ENCODE measurements around the gene CSHL1.

CSHL1 gene

DNA sequence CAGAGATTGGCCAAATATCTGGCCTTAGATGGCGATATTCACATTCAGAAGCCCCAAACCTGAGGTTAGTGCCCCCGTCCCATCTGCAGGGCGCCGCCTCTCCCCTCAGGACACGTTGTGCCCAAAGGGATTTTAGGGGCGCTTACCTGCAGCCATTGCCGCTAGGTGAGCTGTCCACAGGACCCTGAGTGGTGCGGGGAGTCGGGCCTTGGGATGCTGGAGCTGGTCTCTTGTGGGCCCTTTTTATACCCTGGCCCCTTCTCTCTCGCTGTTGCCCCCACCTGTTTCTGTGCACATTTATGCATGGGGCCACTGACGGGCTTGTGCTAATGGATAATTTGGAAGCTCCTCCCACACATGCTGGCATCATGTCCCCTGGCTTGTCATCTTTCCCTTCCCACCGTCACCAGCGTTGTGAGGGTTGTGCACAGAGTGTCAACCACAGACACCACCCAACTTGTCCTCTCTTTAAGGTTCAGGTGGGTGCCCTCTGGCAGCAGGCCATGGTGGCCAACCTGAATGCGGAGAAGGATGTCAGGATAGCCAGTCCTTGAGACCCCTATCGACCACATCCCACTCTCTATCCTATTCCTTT is at the start of gene CSHL1:
Gene CSHL1, minus strand, starts transcription at position 218 of the 595 bp plus-strand sequence. Its CDS starts 62 bp downstream, at position 156.
- no peak for DNase-seq

DNA sequence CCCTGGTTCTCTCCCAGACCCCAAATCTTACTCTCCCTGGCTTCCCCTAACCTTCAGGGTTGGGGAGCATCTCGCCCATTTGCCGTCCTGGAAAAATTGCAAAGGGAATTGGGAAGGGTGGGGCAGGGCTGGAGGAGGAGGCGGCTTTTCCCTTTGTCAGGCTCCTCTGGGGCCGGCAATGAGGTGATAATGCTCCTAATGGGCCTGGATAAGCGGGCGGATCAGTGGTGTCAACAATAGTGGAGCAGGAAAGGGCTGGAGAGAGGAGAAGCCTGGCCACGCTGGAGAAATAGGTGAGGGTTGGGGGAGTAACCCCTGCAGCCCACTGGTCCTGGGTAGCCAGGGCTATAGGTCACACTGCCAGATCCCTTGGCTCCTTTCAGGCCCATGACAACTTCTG is 49.4 kb upstream of the CSHL1 start:
- DNase-seq: no peak

GRCh38 chr17:63960006-63960405 is 48.9 kb upstream of the CSHL1 start:
- DNase-seq: no peak

DNA sequence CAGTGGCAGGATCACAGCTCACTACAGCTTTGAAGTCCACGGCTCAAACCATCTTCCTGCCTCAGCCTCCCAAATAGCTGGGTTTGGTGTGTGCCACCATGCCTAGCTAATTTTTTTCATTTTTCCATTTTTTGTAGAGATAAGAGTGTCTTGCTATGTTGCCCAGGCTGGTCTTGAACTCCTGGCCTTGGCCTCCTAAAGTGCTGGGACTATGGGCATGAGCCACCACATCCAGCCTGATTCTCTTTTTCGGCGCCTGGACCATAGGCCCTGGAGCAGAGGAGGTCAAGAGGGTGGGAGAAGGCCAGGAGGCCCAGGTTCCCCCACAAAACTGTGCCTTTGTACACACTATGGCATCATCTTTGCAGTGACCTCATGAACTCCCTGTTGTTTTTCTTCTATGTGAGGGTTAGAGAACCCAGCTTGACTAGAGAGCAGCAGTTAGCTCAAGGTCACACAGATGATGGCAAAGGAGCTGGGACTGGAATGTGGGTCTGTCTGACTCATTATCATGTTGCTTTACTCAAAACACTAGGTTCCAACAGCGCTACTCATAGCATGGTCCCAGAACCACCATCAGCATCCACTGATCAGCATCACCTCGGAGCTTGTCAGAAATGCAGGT is 45.4 kb upstream of the CSHL1 start:
- DNase-seq: no peak

- no peak for DNase-seq
These were observed 44.7 kb upstream of the CSHL1 start for GRCh38 chr17:63955791-63956190.

- no peak for DNase-seq
These were observed 44.2 kb upstream of the CSHL1 start for GRCh38 chr17:63955232-63955631.

DNA sequence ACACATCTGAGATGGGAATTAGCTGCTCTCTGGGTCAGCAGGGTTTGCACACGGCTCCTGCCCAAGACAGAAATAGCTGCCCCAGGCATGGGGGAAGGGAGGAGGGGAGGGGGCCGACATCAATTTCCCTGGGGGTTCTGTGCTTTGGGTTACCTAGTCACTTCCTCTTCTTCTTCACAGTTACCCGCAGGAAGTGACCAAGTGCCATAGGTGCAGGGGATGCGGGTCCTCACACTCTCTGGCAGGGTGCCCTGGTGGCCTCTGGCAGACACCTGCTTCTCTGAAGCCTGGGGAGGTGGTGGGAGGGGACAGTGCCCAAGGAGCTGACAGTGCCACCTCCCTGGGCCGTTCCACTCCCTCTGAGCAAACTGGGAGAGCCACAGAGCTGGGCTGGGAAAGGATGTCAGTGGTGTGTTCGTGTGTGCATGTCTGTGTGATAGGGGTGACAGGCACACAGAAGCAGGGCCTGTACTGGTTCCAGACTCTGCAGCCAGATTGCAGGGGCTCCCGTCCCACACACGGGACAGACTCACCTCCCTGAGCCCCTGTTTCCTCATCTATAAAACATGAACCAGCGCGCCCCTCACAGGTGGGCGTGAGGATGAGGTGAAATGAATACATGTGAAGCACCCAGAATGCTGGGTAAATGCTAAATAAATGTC is 43.5 kb upstream of the CSHL1 start:
- DNase-seq: no peak

DNA sequence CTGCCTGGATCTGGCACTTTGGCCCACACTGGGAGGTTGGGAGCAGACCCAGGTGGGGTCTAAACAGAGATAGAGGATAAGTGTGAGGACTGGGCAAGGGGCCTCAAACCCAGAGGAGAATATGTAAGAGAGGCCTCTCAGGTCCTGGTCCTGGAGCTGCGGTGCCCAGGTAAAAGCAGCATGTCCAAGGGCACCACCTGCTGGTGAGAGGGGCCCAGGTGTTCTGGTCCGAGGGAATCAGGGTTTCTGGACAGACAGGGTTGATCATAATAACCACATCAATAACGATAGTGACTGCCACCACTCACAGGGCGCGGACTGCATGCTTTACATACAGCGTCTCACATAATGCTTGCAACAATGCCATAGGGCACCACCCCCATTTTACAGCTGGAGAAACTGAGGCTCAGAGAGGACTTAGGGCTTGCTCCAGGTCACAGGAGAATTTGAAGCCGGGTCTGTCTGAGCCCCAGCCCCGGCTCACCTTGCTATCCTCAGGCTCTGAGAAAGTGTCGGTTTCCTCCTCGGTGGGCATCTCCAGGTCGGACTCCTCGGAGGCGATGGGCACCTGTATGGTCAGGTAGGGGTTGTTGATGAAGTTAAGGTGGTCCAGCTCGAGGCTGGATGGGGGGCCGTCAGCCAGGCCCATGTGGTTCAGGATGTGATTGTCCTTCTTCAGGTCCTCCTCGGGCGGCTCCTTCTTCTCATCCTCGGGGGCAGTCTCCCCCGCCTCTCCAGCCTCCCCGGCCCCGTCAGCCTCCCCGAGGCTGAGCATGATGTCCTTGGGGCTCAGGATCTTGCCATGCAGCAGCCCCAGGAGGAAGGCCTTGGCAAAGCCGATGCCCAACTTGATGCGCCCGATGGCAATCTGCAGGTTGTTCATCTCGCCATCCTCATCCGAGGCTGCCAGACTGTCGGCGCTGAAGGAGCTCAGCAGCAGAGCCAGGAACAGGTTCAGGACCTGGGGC is 40.2 kb upstream of the CSHL1 start:
- DNase-seq: no peak

- no peak for DNase-seq
These were observed 38.7 kb upstream of the CSHL1 start for GRCh38 chr17:63949576-63950250.

- no peak for DNase-seq
These were observed 37.5 kb upstream of the CSHL1 start for GRCh38 chr17:63948521-63948920.

GRCh38 chr17:63947711-63948330 is 36.8 kb upstream of the CSHL1 start:
- no peak for DNase-seq

GRCh38 chr17:63946440-63947363 is 35.6 kb upstream of the CSHL1 start:
- no peak for DNase-seq

DNA sequence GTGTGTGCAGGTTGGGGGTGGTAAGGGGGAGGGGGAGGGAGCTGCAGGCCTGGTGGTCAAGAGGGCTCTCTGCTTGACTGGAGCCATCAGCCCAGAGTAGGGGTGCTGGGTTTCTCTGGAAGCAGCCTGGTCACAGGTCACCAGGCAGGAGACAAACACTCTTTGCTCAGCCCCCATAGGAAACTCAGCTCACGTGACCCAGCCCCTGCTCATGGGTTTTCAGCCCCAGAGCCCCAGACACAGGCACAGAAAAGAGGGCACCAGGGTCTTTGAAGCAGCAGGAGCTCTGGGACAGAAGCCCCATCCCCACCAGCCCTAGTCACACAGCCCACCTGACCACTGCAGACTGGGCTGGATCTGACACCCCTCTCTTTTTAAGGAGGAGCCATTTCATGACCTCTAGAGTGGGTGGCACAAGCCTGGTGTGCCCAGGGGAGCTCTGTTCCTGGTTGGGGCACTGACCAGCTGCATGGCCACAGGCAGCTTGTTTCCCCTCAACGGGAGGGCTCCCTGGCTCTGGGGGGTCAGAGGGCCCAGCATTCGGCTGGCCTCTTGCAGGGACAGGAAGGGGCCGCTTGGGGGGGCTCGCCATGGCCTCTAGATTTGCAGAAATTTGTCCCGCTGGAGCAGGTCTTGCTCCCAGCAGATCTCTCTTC is 34.9 kb upstream of the CSHL1 start:
- DNase-seq: no peak

DNA sequence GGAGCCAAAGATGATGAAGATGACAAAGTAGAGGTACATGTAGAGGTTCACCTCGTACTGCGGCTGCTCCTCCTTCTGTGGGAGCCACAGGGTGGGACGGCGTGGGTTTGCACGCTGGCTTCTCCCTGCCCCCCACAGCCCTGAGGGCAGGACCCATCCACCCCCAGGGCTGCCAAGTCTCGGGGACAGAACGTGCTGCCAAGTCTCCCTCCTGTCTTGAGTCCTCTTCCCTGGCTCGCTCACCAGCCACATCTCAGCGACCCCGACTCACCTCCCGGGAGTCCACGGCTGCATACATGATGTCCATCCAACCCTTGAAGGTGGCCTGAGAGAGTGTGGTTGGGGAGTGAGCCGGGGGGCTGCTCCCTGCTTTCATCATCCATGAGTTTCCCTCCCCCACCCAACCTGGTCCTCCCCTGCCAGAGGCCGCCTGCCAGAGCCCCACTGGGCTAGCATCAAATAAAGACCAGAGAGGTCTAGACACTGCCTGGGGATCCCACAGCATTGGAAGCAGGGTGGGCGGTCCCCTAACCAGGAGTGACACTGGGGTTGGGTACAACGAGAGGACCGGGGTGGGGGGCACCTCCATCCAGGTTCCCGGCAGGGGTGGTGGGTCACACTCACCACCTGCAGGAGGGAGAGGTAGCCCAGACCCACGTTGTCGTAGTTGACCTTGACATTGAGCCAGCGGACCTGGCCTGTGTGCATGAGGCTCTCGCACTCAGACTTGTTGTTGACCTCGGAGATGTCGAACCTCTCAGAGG is 33.9 kb upstream of the CSHL1 start:
- DNase-seq: no peak

DNA sequence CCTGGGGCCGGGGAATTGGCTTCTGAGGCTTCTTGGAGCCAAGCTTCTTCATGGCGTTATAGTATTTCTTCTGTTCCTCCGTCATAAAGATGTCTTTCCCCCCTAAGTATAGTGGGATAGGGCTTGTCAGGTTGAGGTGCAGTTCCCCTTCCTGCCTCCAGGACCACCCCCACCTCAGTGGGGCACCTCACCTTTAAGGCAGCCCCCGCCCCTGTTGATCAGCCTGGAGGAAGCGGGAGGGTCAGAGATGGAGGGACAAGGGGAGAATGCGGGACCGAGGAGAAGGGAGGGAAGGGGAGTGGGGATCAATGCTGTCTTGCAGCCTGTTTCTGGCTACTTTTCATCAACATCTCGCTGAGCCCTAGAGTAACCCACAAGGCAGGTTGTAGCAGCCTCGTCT is 32.7 kb upstream of the CSHL1 start:
- DNase-seq: no peak

DNA sequence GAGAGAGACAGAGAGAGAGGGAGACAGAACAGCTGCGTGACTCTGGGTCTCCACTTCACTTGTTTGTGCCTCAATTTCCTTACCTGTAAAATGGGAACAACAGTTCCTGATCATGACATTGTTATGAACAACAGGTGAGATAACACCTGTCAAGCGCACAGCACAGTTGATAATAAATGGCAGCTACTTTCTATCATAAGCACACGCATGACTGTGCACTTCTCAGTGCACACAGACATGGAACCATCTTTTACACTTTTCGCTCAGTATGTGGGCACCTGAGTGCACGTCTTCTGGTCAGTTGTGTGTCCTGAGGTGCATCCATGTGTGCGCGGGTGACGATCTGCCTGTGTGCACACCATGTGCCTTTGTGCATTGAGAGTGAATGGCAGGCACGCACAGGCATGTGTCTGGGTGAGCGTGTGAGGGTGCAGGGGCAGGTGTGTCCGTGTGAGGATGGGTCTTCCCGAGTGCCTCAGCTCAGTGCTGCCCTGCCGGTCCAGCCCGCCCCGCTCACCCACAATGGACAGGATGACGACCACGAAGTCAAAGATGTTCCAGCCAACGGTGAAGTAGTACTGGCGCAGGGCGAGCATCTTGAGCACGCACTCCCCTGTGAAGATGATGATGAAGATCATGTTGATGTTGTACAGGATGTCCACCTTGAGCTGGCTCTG is 31.4 kb upstream of the CSHL1 start:
- no peak for DNase-seq

GRCh38 chr17:63941751-63942150 is 30.7 kb upstream of the CSHL1 start:
- no peak for DNase-seq

DNA sequence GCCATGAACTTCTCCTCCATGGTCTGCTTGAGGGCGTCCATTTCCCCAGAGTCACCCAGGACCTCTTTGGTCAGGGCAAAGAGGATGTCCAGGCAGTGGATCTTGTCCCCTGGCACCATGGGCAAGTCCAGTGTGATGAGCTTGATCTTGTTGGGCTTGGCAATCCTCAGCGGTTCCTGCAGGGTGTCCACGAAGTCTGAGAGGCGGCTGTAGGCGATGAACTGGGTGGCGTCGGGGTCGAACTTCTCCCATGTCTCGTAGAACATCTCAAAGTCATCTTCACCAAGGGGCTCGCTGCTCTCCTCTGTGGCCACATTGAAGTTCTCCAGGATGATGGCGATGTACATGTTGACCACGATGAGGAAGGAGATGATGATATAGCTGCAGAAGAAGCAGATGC is 30.1 kb upstream of the CSHL1 start:
- DNase-seq: no peak

GRCh38 chr17:63940584-63940983 is 29.5 kb upstream of the CSHL1 start:
- no peak for DNase-seq
